ENCODE data around the gene MSMB. TPM values are rescaled to one million over a fixed set of nuclear protein-coding genes. Genes with fewer than 3 reads are reported as not detected.

Gene MSMB
- total and polyA plus RNA-seq, 9 of the 15 experiments (the other 6 are each of a cell fraction or from before 2014, with no cell fraction given), result 0.21 to 0.60 TPM; not detected in 7

DNA sequence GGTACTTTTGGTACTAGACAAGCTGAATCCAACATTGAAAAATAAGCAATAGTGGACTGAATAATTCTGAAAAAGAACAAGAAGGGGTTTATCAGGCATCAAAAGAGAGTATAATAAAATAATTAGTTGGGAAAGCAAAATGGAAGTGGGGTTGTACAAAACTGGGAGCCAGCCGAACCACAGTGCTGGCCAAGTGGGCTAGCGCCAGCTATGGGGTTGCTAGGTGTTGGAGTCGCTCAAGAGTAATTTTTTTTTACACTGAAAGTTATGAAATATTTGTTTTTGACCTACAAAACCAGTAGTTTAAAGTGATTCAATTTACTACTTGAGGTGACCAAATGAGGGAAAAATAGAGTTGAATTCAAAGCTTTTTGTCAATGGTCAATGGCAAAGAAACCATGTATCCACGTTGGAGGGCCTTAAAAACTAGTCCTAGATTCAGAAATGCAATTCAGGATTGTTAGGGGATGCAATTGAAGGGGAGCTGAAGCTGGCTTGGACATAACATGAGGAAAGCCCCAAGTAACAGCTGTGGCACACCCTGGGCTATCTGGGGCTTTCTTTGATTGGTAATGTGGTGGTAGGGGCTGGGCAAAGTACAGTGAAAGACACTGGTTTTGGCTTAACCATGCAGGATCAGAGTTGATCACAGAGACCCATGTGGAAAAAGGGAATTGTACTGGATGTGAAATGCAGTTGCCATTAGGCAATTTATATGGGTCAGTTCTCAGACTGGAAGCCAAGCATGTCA is 28.3 kb upstream of the MSMB start (continued):
- TF ChIP-seq TBL1XR1 (IDR thresholded peaks at IDR 0.05; ENCODE audit: low read length in 2 of 2) (no peak), POLR2G (IDR thresholded peaks at IDR 0.05; ENCODE audit: low read depth, low read length) (no peak), PML (IDR thresholded peaks at IDR 0.05; ENCODE audit: low read length) (no peak)
- TF ChIP-seq, protein P1, sequence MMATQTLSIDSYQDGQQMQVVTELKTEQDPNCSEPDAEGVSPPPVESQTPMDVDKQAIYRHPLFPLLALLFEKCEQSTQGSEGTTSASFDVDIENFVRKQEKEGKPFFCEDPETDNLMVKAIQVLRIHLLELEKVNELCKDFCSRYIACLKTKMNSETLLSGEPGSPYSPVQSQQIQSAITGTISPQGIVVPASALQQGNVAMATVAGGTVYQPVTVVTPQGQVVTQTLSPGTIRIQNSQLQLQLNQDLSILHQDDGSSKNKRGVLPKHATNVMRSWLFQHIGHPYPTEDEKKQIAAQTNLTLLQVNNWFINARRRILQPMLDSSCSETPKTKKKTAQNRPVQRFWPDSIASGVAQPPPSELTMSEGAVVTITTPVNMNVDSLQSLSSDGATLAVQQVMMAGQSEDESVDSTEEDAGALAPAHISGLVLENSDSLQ (IDR thresholded peaks at IDR 0.05), result no peak

DNA sequence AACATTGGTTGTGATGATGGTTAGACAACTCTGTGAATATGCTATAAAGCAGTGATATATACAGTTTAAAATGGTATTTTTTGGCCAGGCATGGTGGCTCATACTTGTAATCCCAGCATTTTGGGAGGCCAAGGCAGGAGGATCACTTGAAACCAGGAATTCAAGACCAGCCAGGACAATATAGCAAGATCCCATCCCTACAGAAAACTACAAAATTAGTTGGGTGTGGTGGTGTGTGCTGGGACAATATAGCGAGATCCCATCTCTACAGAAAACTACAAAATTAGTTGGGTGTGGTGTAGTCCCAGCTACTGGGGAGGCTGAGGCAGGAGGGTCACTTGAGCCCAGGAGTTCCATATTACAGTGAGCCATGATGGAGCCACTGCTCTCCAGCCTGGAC is 27.5 kb upstream of the MSMB start:
- FAIRE-seq (no peak), ATAC-seq (no peak), DNase-seq (ENCODE audit: extremely low read depth in 1 of 4, low spot score in 3 of 4) (no peak)
- BruUV-seq (replicated peaks), result no TSS peak
- Histone ChIP-seq H2AFZ (ENCODE audit: low read depth, low read length) (no peak overlapping the region), H4K20me1 (replicated peaks; ENCODE audit: control insufficient read depth, insufficient read depth, low read length) (no peaks in the 10 kb centered on the region), H3K9me3 (replicated peaks; ENCODE audit: control insufficient read depth, insufficient read depth, low read depth, low read length) (no peaks in the 10 kb centered on the region), H3K36me3 (ENCODE audit: control insufficient read depth, insufficient read depth, low read length) (no peaks in the 10 kb centered on the region), H3K27me3 (ENCODE audit: control insufficient read depth in 2 of 2, insufficient read depth in 2 of 2, low read length in 2 of 2) (no peaks in the 10 kb centered on the region), H3K4me3 (no peak overlapping the region), H3K79me2 (ENCODE audit: control insufficient read depth, insufficient read depth, low read length) (no peaks in the 10 kb centered on the region), H3K9me1 (ENCODE audit: control insufficient read depth, insufficient read depth, low read length) (no peaks in the 10 kb centered on the region), H3K4me2 (ENCODE audit: insufficient read depth, low read length) (no peak overlapping the region), H3K27ac (ENCODE audit: extremely low read depth, low read depth, low read length) (no peak overlapping the region), H3K4me1 (replicated peaks in 1 of 2; ENCODE audit: control insufficient read depth in 2 of 2, insufficient read depth in 2 of 2, low read length in 2 of 2) (peaks cover 0 to 20% of the 10 kb centered on the region in 2 experiments; a peak in 4 of 5 replicates), H3K9ac (ENCODE audit: insufficient read depth in 1 of 2, low read depth in 2 of 2, low read length in 2 of 2) (no peak overlapping the region)
- 25% methylated on average over 1 of the region's 1 CpG for WGBS (ENCODE audit: insufficient coverage, low coverage, missing lambda C conversion rate)
- TF ChIP-seq, protein P2, sequence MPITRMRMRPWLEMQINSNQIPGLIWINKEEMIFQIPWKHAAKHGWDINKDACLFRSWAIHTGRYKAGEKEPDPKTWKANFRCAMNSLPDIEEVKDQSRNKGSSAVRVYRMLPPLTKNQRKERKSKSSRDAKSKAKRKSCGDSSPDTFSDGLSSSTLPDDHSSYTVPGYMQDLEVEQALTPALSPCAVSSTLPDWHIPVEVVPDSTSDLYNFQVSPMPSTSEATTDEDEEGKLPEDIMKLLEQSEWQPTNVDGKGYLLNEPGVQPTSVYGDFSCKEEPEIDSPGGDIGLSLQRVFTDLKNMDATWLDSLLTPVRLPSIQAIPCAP (CRISPR knock-in tag; IDR thresholded peaks at IDR 0.05; ENCODE audit: borderline replicate concordance), result no peak
- no peak for TF ChIP-seq SMAD1 (IDR thresholded peaks at IDR 0.05; ENCODE audit: low read depth, low read length, partially characterized antibody)
- TF ChIP-seq RBM25 (IDR thresholded peaks at IDR 0.05; ENCODE audit: low read depth, low read length, severe bottlenecking), result peak; percentile 19
- TF ChIP-seq MIER1 (IDR thresholded peaks at IDR 0.05; ENCODE audit: low read depth), result no peak
- TF ChIP-seq, protein P3, sequence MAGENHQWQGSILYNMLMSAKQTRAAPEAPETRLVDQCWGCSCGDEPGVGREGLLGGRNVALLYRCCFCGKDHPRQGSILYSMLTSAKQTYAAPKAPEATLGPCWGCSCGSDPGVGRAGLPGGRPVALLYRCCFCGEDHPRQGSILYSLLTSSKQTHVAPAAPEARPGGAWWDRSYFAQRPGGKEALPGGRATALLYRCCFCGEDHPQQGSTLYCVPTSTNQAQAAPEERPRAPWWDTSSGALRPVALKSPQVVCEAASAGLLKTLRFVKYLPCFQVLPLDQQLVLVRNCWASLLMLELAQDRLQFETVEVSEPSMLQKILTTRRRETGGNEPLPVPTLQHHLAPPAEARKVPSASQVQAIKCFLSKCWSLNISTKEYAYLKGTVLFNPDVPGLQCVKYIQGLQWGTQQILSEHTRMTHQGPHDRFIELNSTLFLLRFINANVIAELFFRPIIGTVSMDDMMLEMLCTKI (IDR thresholded peaks at IDR 0.05; ENCODE audit: partially characterized antibody), result no peak
- peak; percentile 73 for TF ChIP-seq ZNF121 (CRISPR knock-in tag; conservative IDR thresholded peaks at IDR 0.05)
- in situ Hi-C loops (cut with MboI) (no loop called here), intact Hi-C loops (cut with micrococcal nuclease) (no loop called here)
- CTCF ChIA-PET (ENCODE audit: low intra/inter-chr PET ratio), result no interaction called here
- POLR2A ChIA-PET, result interaction anchor here (0.5 kb wide), 1 partner anchor 718 kb away, joined by 3 read pairs; no protein-coding TSS in a partner anchor
